Measurements from ENCODE around the gene CYB5B. TPM values are rescaled to one million over a fixed set of nuclear protein-coding genes. Genes with fewer than 3 reads are reported as not detected.
A peak's percentile ranks its signal among the peaks of the same experiment; 100 is the strongest.

The CYB5B gene
- polyA plus RNA-seq, 3 donors: 32.3 to 90.4 (median 84.9) TPM

- Mint-ChIP-seq H3K4me3 (no peak overlapping the region), H3K27ac (no peak overlapping the region), H3K4me1 (peaks cover 13% of the 10 kb centered on the region), H3K9me3 (peaks cover 1 to 6% (median 3%) of the 10 kb centered on the region in 7 donors), H3K36me3 (no peaks in the 10 kb centered on the region), H3K27me3 (ENCODE audit: low read depth in 3 of 3) (peaks cover 10 to 21% (median 19%) of the 10 kb centered on the region in 3 donors)
- WGBS (ENCODE audit: insufficient coverage): 73% methylated on average over 3 of the region's 4 CpGs
- Histone ChIP-seq H3K4me1 (ENCODE audit: control insufficient read depth in 1 of 2, insufficient read depth in 2 of 2, low read length in 2 of 2) (peaks cover 10 to 15% of the 10 kb centered on the region in 2 donors), H3K4me2 (replicated peaks; ENCODE audit: extremely low read depth, low read length, poor library complexity, severe bottlenecking) (no peak overlapping the region), H4K20me1 (ENCODE audit: insufficient read depth, low read length) (no peaks in the 10 kb centered on the region), H3K27ac (ENCODE audit: low read depth in 1 of 2, low read length in 2 of 2) (no peak overlapping the region), H3K27me3 (ENCODE audit: control insufficient read depth in 2 of 2, insufficient read depth in 2 of 2, low read length in 2 of 2) (peaks cover 2 to 12% of the 10 kb centered on the region in 2 donors), H3K9me3 (replicated peaks in 1 of 2; ENCODE audit: control insufficient read depth in 1 of 2, insufficient read depth in 1 of 2, low read length in 2 of 2) (peaks cover 0 to 3% of the 10 kb centered on the region in 2 donors), H2AFZ (ENCODE audit: insufficient read depth, low read depth, low read length, poor library complexity, severe bottlenecking) (no peak overlapping the region), H3K4me3 (replicated peaks in 1 of 3; ENCODE audit: low read depth in 2 of 3, low read length in 3 of 3) (no peak overlapping the region), H3K9ac (ENCODE audit: insufficient read depth, low read length, poor library complexity, severe bottlenecking) (no peak overlapping the region), H3K79me2 (ENCODE audit: insufficient read depth, low read length) (no peaks in the 10 kb centered on the region), H3K36me3 (replicated peaks in 1 of 2; ENCODE audit: control insufficient read depth in 1 of 2, insufficient read depth in 2 of 2, low read length in 2 of 2) (no peaks in the 10 kb centered on the region)
- intact Hi-C loops (cut with micrococcal nuclease): no loop called here
- no peak for TF ChIP-seq CTCF (IDR thresholded peaks at IDR 0.05)
- DNase-seq: no peak
Measured at GRCh38 chr16:69404275-69404805, 20.1 kb upstream of the CYB5B start.

DNA sequence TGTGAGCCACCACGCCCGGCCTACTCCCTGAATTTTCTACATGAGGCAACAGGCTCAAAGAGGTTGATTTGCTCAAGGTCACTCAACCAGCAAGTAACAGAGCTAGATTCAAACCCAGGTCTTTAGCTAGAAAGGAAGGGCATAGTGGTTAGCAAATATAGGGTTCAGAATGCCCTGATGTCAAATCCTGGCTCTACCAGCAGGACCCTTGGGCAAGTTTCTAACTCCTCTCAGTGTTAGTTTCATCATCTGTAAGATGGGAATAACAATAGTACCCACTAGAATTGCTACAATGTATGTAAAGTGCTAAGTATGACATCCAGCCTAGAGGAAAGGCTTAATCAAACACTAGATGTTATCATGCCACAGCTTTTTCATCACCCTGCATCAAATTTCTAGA, 19.1 kb upstream of the CYB5B start:
- intact Hi-C loops (cut with micrococcal nuclease): no loop called here
- H3K4me3 ChIP-seq (replicated peaks in 1 of 3; ENCODE audit: low read depth in 2 of 3, low read length in 3 of 3): no peak overlapping the region
- no peak overlapping the region for H3K4me2 ChIP-seq (replicated peaks; ENCODE audit: extremely low read depth, low read length, poor library complexity, severe bottlenecking)
- TF ChIP-seq CTCF (IDR thresholded peaks at IDR 0.05): no peak
- H3K36me3 ChIP-seq (replicated peaks in 1 of 2; ENCODE audit: control insufficient read depth in 1 of 2, insufficient read depth in 2 of 2, low read length in 2 of 2): no peaks in the 10 kb centered on the region
- peaks cover 7 to 18% (median 16%) of the 10 kb centered on the region in 3 donors for H3K27me3 Mint-ChIP-seq (ENCODE audit: low read depth in 3 of 3)
- H3K27ac ChIP-seq (ENCODE audit: low read depth in 1 of 2, low read length in 2 of 2): no peak overlapping the region
- no peak for DNase-seq
- no peaks in the 10 kb centered on the region for H3K36me3 Mint-ChIP-seq
- no peaks in the 10 kb centered on the region for H4K20me1 ChIP-seq (ENCODE audit: insufficient read depth, low read length)
- peaks cover 0 to 3% of the 10 kb centered on the region in 2 donors for H3K27me3 ChIP-seq (ENCODE audit: control insufficient read depth in 2 of 2, insufficient read depth in 2 of 2, low read length in 2 of 2)
- WGBS (ENCODE audit: insufficient coverage): 95% methylated on average over 2 of the region's 2 CpGs
- peaks cover 13% of the 10 kb centered on the region for H3K4me1 Mint-ChIP-seq
- H3K9ac ChIP-seq (ENCODE audit: insufficient read depth, low read length, poor library complexity, severe bottlenecking): no peak overlapping the region
- H3K9me3 Mint-ChIP-seq: peaks cover 1 to 6% (median 3%) of the 10 kb centered on the region in 7 donors
- H3K4me3 Mint-ChIP-seq: no peak overlapping the region
- H3K79me2 ChIP-seq (ENCODE audit: insufficient read depth, low read length): no peaks in the 10 kb centered on the region
- peak overlapping the region in 1 of 7 donors; percentile 28 for H3K27ac Mint-ChIP-seq
- peaks cover 0 to 3% of the 10 kb centered on the region in 2 donors for H3K9me3 ChIP-seq (replicated peaks in 1 of 2; ENCODE audit: control insufficient read depth in 1 of 2, insufficient read depth in 1 of 2, low read length in 2 of 2)
- H2AFZ ChIP-seq (ENCODE audit: insufficient read depth, low read depth, low read length, poor library complexity, severe bottlenecking): no peak overlapping the region
- H3K4me1 ChIP-seq (ENCODE audit: control insufficient read depth in 1 of 2, insufficient read depth in 2 of 2, low read length in 2 of 2): peaks cover 10 to 15% of the 10 kb centered on the region in 2 donors
